HG03060 (cell line): ENCODE measurements around the gene SDC3.

Source experiments
- ATAC-seq: cut with Tn5 transposase; IDR thresholded peaks from one replicate; pipeline ENCODE4 v1.9.1; 2021; ENCODE audit warnings: low read depth, moderate number of reproducible peaks; ENCODE audit not compliant: unreplicated experiment

SDC3 gene

DNA sequence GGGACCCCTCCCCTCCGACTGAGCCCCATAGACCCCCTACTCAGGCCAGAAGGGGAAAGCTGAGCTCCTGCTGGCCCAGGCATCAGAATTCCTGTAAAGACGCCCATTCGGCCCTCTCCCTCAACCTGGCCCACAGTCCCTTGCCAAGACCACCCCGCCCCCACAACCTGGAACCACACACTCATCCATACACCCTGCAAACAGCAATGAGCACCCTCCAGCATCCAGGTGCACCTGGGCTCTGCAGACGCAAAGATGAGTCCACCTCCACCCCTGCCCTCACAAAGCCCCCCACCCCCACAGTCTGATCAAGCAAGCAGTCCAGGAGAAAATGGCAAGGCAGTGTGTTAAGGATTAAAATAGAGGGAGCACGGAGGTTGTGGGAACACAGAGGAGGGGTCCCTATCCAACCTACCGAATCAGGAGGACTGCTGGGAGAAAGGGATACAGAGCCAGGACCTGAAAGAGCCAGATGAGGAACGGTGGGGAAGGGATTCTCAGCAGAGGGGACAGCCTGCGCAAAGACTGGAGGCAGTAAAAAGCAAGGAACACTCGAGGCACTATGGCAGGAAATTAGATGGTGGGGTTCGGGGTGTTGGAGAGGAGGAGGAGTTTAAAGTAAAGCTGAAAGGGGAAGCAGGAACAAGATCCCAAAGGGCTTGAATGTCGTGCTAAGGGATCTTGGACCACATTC is 83.7 kb downstream of the SDC3 start:
- ATAC-seq = no peak

DNA sequence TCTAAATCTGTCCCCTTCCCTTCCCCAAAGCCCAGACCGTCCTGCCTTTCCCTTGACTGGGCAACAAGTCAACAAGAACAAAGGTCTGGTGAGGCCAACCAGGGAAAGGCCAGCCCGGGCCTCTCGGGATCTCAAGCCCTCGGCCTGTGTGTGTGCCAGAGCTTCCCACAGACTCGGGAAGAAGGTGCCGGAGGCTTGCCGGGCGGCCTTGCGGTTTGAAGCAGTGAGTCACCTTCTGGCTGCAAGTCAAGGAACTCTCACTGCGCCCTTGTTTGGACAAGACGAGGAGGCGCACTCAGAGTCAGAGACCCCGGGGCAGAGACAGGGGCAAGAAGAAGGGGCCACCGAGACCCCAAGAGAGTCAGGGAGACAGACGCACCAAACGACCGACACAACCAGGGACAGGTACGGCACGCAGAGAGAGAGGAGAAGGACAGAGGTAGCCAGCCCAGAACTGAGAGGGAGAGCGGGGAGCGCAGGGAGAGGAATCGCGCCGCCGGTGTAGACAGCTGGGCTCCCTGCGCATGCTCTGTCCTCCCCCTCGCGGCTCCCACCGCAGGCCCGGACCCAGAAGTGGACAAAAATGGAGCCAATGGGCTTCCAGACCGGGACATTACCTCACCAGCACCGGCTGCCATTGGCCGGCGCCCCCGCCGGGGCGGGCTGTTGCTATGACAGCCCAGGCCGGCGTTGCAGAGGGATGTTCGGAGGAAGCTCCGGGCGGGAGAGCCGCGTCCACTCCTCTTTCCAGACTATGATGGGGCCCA is 84.4 kb downstream of the SDC3 start:
- peak; percentile 79 for ATAC-seq

DNA sequence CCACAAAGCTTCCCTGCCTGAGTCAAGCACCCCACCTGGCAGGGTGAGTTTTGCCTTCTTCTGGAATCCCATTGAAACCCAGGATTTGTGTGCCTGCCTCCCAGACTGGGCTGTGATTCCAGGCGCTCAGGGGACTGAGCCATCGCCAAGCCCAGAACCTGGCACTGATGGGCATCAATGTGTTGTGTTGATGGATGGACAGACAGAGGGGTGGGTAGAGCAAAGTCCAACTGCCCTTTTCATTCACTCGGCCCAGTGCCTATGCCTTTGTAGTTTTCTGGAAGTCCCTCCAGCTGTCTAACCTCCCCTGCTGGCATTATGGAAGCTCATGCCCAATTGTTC is 85.0 kb downstream of the SDC3 start:
- ATAC-seq = no peak

DNA sequence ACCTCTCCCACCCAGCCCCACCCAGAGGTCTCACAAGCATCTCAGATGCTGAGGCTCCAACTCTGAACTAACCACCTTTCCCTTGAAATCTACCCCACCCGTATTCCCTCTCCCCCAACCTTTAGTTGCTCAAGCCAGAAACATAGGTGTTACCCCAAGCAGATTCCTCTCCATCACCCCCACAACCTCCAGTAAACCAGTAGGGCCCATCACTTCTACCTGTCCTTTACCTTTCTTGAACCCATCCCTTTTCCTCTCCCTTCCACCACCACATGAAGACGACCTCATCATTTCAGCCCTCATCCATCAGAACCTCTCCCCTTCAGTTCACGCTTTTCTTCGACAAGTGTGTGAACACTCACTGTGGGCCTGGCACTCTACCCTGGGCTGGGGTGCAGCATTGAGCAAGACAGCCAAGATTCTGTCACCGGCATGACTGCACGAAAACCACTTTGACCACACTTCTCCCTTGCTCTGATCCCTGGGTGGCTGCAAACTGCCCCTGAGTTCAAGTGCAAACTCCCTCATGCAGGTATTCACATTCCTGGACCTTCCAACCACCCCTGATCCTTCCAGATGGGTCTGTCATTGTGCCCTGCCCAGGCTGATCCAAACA is 85.5 kb downstream of the SDC3 start:
- no peak for ATAC-seq

DNA sequence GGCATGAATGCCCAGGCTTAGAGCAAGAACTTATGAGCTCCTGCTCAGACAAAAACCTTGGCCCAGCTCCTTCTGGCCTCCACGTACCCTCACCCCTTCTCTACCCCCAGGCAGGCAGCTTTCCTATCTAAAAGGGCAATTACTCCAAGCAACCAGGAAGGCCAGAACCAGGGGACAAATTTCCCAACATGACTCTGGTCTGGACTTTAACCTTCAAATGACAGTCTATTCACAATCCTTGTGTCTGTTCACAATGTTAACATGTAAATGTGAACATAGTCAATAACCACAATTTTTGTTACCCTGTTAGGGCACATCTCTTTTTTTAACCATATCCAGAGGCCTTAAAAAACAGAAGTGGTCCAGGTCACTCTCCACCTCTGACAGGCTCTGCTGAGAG is 86.6 kb downstream of the SDC3 start:
- ATAC-seq = no peak

DNA sequence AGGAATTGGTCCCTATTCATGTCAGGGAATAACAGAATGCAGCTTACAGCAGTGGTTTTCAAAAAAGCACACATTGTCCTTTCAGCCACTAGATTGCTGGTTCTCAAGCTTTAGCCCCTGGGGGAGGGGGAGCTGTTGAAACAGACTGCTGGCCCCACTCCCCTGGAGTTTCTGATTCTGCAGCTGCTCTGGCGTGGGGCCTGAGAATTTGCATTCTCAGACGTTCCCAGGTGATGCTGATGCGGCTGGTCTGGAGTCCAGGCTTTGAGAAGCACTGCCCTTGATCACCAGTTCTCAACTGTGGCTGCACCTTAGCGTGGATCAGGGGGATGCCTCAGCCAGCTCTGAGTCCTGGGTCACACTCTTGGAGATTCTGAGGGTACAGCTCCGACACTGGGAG is 88.3 kb downstream of the SDC3 start:
- ATAC-seq = no peak
